ENCODE measurements around the gene TCF3. TPM values are rescaled to one million over a fixed set of nuclear protein-coding genes. Genes with fewer than 3 reads are reported as not detected.

Gene TCF3
- polyA plus RNA-seq, 1 donor (not counting 4 experiments of a cell fraction or from before 2014, with no cell fraction given) = 40.0 TPM

GRCh38 chr19:1648459-1648849 lies 4.0 kb downstream of the TCF3 start:
- Histone ChIP-seq H3K4me1 (ENCODE audit: control insufficient read depth, extremely low read depth, insufficient read depth, low read length) (peaks cover 4% of the 10 kb centered on the region), H3K9me3 (ENCODE audit: control insufficient read depth, low read depth, low read length) (no peaks in the 10 kb centered on the region), H4K20me1 (ENCODE audit: control insufficient read depth, extremely low read depth, insufficient read depth, low read length) (no peaks in the 10 kb centered on the region), H3K4me3 (ENCODE audit: control insufficient read depth in 2 of 3, extremely low read depth in 1 of 3, insufficient read depth in 2 of 3, low read depth in 1 of 3, low read length in 3 of 3) (no peak overlapping the region), H3K9me1 (ENCODE audit: control insufficient read depth, extremely low read depth, insufficient read depth, low read length) (no peaks in the 10 kb centered on the region), H2AFZ (ENCODE audit: control insufficient read depth, low read length) (no peak overlapping the region), H3K9ac (ENCODE audit: control insufficient read depth, extremely low read depth, insufficient read depth, low read length) (no peak overlapping the region), H3K36me3 (ENCODE audit: control insufficient read depth in 2 of 2, extremely low read depth in 1 of 2, insufficient read depth in 2 of 2, low read length in 2 of 2) (peaks cover 26% of the 10 kb centered on the region in 2 experiments), H3K4me2 (ENCODE audit: control insufficient read depth, extremely low read depth, insufficient read depth, low read depth, low read length) (no peak overlapping the region), H3K27ac (ENCODE audit: control insufficient read depth, insufficient read depth, low read length) (no peak overlapping the region), H3K27me3 (ENCODE audit: control insufficient read depth, extremely low read depth, insufficient read depth, low read length) (no peaks in the 10 kb centered on the region), H3K79me2 (ENCODE audit: control insufficient read depth, insufficient read depth, low read length) (peaks cover 37% of the 10 kb centered on the region)
- no peak for DNase-seq (ENCODE audit: low read depth, low spot score)
- FAIRE-seq = no peak
- dilution Hi-C loops (cut with MboI; ENCODE audit: extremely low pct_ligation_motif_present, low sequenced_read_pairs) = no loop called here
- no peak for TF ChIP-seq EZH2 (IDR thresholded peaks at IDR 0.05; ENCODE audit: low read length)
- no peak for TF ChIP-seq CTCF (optimal IDR thresholded peaks at IDR 0.05 in 1 of 3, IDR thresholded peaks at IDR 0.05 in 1 of 3, conservative IDR thresholded peaks at IDR 0.05 in 1 of 3; ENCODE audit: extremely low read depth in 1 of 3, insufficient read depth in 2 of 3, low read length in 3 of 3)

GRCh38 chr19:1647501-1648458 lies 4.6 kb downstream of the TCF3 start:
- Histone ChIP-seq H3K4me2 (ENCODE audit: control insufficient read depth, extremely low read depth, insufficient read depth, low read depth, low read length) (no peak overlapping the region), H3K9me1 (ENCODE audit: control insufficient read depth, extremely low read depth, insufficient read depth, low read length) (no peaks in the 10 kb centered on the region), H3K4me1 (ENCODE audit: control insufficient read depth, extremely low read depth, insufficient read depth, low read length) (peaks cover 4% of the 10 kb centered on the region), H2AFZ (ENCODE audit: control insufficient read depth, low read length) (no peak overlapping the region), H3K79me2 (ENCODE audit: control insufficient read depth, insufficient read depth, low read length) (peaks cover 37% of the 10 kb centered on the region), H3K4me3 (ENCODE audit: control insufficient read depth in 2 of 3, extremely low read depth in 1 of 3, insufficient read depth in 2 of 3, low read depth in 1 of 3, low read length in 3 of 3) (no peak overlapping the region), H4K20me1 (ENCODE audit: control insufficient read depth, extremely low read depth, insufficient read depth, low read length) (no peaks in the 10 kb centered on the region), H3K9ac (ENCODE audit: control insufficient read depth, extremely low read depth, insufficient read depth, low read length) (no peak overlapping the region), H3K36me3 (ENCODE audit: control insufficient read depth in 2 of 2, extremely low read depth in 1 of 2, insufficient read depth in 2 of 2, low read length in 2 of 2) (peaks cover 26 to 31% of the 10 kb centered on the region in 2 experiments), H3K9me3 (ENCODE audit: control insufficient read depth, low read depth, low read length) (no peaks in the 10 kb centered on the region), H3K27me3 (ENCODE audit: control insufficient read depth, extremely low read depth, insufficient read depth, low read length) (no peaks in the 10 kb centered on the region), H3K27ac (ENCODE audit: control insufficient read depth, insufficient read depth, low read length) (no peak overlapping the region)
- DNase-seq (ENCODE audit: low read depth, low spot score) (no peak), FAIRE-seq (no peak)
- dilution Hi-C loops (cut with MboI; ENCODE audit: extremely low pct_ligation_motif_present, low sequenced_read_pairs) = no loop called here
- TF ChIP-seq EZH2 (IDR thresholded peaks at IDR 0.05; ENCODE audit: low read length) (no peak), CTCF (optimal IDR thresholded peaks at IDR 0.05 in 1 of 3, IDR thresholded peaks at IDR 0.05 in 1 of 3, conservative IDR thresholded peaks at IDR 0.05 in 1 of 3; ENCODE audit: extremely low read depth in 1 of 3, insufficient read depth in 2 of 3, low read length in 3 of 3) (no peak)

Data from keratinocyte (primary cell).